Measurements from ENCODE around the gene ADRA2C.

DNA sequence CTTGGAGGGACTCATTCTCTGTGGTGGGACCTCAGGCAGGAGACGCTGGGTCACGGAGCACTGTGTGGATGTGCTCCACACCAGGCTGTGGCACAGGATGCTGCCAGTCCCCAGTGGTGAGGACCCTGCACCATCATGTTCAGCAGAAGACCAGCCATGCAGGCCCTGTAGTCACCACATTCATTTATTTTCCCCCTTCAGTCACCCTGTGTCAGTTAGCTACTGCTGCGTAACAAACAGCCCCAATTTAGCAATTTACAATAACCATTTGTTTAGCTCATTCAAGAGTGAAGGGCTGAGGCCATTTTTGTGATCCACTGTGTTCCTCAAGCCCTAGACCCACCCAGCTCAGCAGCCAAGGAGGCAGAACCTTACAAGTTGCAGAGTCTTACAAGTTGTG lies 23.6 kb upstream of the ADRA2C start:
- TF ChIP-seq CTCF (IDR thresholded peaks at IDR 0.05; ENCODE audit: low read depth, low read length, poor library complexity, severe bottlenecking) (no peak), EZH2phosphoT487 (IDR thresholded peaks at IDR 0.05; ENCODE audit: borderline replicate concordance, low read length) (no peak)
